Calu3 (cell line): ENCODE results near the gene OR13H1. TPM values are rescaled to one million over a fixed set of nuclear protein-coding genes. Genes with fewer than 3 reads are reported as not detected.

ENCODE experiments used
- BruUV-seq: library from RNA; stranded (reverse); fragments of 400-500 nt; replicated peaks from 2 replicates; lab custom pipeline; 2021; lab: Mats Ljungman, UMichigan
- CTCF ChIA-PET: fragments of 300-600 bp; sonication (Branson Sonifier 250); formaldehyde crosslinking; loops from one replicate; lab custom pipeline; 2022; ENCODE audit warnings: antibody characterized with exemption; lab: Charles Lee
- DNase-seq: peaks from one replicate; pipeline ENCODE4 v3.0.0; 2022
- H3K27ac Mint-ChIP-seq: one replicate; pipeline ENCODE4 v1.8.0; 2022; ENCODE audit warnings: mixed read lengths; ENCODE audit not compliant: unreplicated experiment
- H3K27me3 Mint-ChIP-seq: one replicate; pipeline ENCODE4 v1.8.0; 2022; ENCODE audit warnings: mixed read lengths; ENCODE audit not compliant: unreplicated experiment
- H3K36me3 Mint-ChIP-seq: one replicate; pipeline ENCODE4 v1.8.0; 2022; ENCODE audit warnings: mild to moderate bottlenecking, moderate library complexity, mixed read lengths; ENCODE audit not compliant: insufficient read depth, unreplicated experiment
- H3K4me1 Mint-ChIP-seq: one replicate; pipeline ENCODE4 v1.8.0; 2022; ENCODE audit warnings: mild to moderate bottlenecking, low read depth, mixed read lengths; ENCODE audit not compliant: unreplicated experiment
- H3K4me3 Mint-ChIP-seq: one replicate; pipeline ENCODE4 v1.8.0; 2022; ENCODE audit warnings: mild to moderate bottlenecking, low read depth, moderate library complexity, mixed read lengths; ENCODE audit not compliant: unreplicated experiment
- H3K9me3 Mint-ChIP-seq: one replicate; pipeline ENCODE4 v1.8.0; 2022; ENCODE audit warnings: low read depth, mixed read lengths; ENCODE audit not compliant: unreplicated experiment
- CTCF ChIP-seq: fragments of 200-600 bp; IDR thresholded peaks from one replicate; pipeline ENCODE4 v1.8.0; 2022; ENCODE audit warnings: antibody characterized with exemption; ENCODE audit not compliant: unreplicated experiment
- intact Hi-C: fragments of 100-400 bp; cut with micrococcal nuclease; formaldehyde crosslinking; loops from one replicate; pipeline ENCODE4 v1.10.0; 2022; ENCODE audit not compliant: unreplicated experiment
- total RNA-seq: library from RNA; stranded (reverse); gene quantifications from 2 replicates; pipeline ENCODE4 v1.2.3, GENCODE V29; 2022

OR13H1 gene
- total RNA-seq, 1 experiment from 2014 or later = not detected

- no peak overlapping the region for H3K27ac Mint-ChIP-seq
- DNase-seq = no peak
- no peaks in the 10 kb centered on the region for H3K4me1 Mint-ChIP-seq
- no peak overlapping the region for H3K4me3 Mint-ChIP-seq
- BruUV-seq = no TSS peak
- H3K36me3 Mint-ChIP-seq = no peaks in the 10 kb centered on the region
- intact Hi-C loops = no loop called here
- no peaks in the 10 kb centered on the region for H3K9me3 Mint-ChIP-seq
- no peaks in the 10 kb centered on the region for H3K27me3 Mint-ChIP-seq
- TF ChIP-seq CTCF = no peak
- CTCF ChIA-PET = no interaction called here
Measured at GRCh38 chrX:131588995-131589394, 45.1 kb downstream of the OR13H1 start.
